ENCODE data around the gene SNX5. TPM values are rescaled to one million over a fixed set of nuclear protein-coding genes. Genes with fewer than 3 reads are reported as not detected.

The SNX5 gene
- polyA plus RNA-seq, 1 donor from 2014 or later, result 59.8 TPM

DNA sequence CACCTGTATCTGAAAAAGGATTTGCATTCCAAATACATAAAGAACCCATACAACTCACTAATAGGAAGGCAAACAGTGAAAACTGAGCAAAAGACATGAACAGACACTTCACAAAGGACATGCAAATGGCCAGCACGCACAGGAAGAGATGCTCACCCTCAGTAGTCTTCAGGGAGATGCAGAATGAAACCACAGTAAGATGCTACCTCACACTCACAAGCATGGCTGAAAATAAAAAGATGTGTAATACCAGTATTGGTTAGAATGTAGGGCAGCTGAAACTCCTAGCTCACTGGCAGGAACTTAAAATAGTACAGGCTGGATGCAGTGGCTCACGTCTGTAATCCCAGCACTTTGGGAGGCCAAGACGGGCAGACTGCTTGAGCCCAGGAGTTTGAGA lies 64.6 kb downstream of the SNX5 start:
- Histone ChIP-seq H3K4me2 (ENCODE audit: low read length) (no peak overlapping the region), H3K4me3 (ENCODE audit: low read length) (no peak overlapping the region), H3K9ac (ENCODE audit: low read length) (no peak overlapping the region), H3F3A (ENCODE audit: insufficient read depth, low read length, poor library complexity, severe bottlenecking) (no peaks in the 10 kb centered on the region), H2AFZ (ENCODE audit: low read depth, low read length) (no peak overlapping the region), H3K9me2 (ENCODE audit: insufficient read depth, low read length) (no peaks in the 10 kb centered on the region), H3K27me3 (ENCODE audit: insufficient read depth, low read depth, low read length) (no peaks in the 10 kb centered on the region), H3K27ac (ENCODE audit: low read length) (no peak overlapping the region), H3K36me3 (ENCODE audit: insufficient read depth, low read length) (no peaks in the 10 kb centered on the region), H3K9me3 (ENCODE audit: low read length) (no peaks in the 10 kb centered on the region), H3K79me2 (replicated peaks; ENCODE audit: insufficient read depth, low read length) (no peaks in the 10 kb centered on the region), H4K20me1 (ENCODE audit: insufficient read depth) (no peaks in the 10 kb centered on the region)
- TF ChIP-seq CTCF (IDR thresholded peaks at IDR 0.05; ENCODE audit: poor library complexity, severe bottlenecking) (no peak), EZH2 (IDR thresholded peaks at IDR 0.05; ENCODE audit: borderline replicate concordance, insufficient read depth, low read length, poor library complexity, severe bottlenecking) (no peak), REST (IDR thresholded peaks at IDR 0.05; ENCODE audit: borderline replicate concordance) (no peak), TAF1 (IDR thresholded peaks at IDR 0.05; ENCODE audit: low read depth) (no peak), MXI1 (conservative IDR thresholded peaks at IDR 0.05; ENCODE audit: poor library complexity, severe bottlenecking) (no peak), EP300 (conservative IDR thresholded peaks at IDR 0.05; ENCODE audit: poor library complexity, severe bottlenecking) (no peak), RAD21 (conservative IDR thresholded peaks at IDR 0.05) (no peak), SMC3 (conservative IDR thresholded peaks at IDR 0.05; ENCODE audit: poor library complexity) (no peak), POLR2AphosphoS5 (IDR thresholded peaks at IDR 0.05) (no peak)

- Histone ChIP-seq H4K20me1 (ENCODE audit: insufficient read depth) (no peaks in the 10 kb centered on the region), H3K4me2 (ENCODE audit: low read length) (no peak overlapping the region), H3F3A (ENCODE audit: insufficient read depth, low read length, poor library complexity, severe bottlenecking) (no peaks in the 10 kb centered on the region), H3K27me3 (ENCODE audit: insufficient read depth, low read depth, low read length) (no peaks in the 10 kb centered on the region), H3K27ac (ENCODE audit: low read length) (no peak overlapping the region), H3K4me3 (ENCODE audit: low read length) (no peak overlapping the region), H3K36me3 (ENCODE audit: insufficient read depth, low read length) (no peaks in the 10 kb centered on the region), H3K9me2 (ENCODE audit: insufficient read depth, low read length) (no peaks in the 10 kb centered on the region), H3K9me3 (ENCODE audit: low read length) (no peaks in the 10 kb centered on the region), H3K79me2 (replicated peaks; ENCODE audit: insufficient read depth, low read length) (no peaks in the 10 kb centered on the region), H2AFZ (ENCODE audit: low read depth, low read length) (no peak overlapping the region), H3K9ac (ENCODE audit: low read length) (no peak overlapping the region)
- TF ChIP-seq MXI1 (conservative IDR thresholded peaks at IDR 0.05; ENCODE audit: poor library complexity, severe bottlenecking), result no peak
- TF ChIP-seq CTCF (IDR thresholded peaks at IDR 0.05; ENCODE audit: poor library complexity, severe bottlenecking), result no peak
- no peak for TF ChIP-seq EZH2 (IDR thresholded peaks at IDR 0.05; ENCODE audit: borderline replicate concordance, insufficient read depth, low read length, poor library complexity, severe bottlenecking)
- no peak for TF ChIP-seq POLR2AphosphoS5 (IDR thresholded peaks at IDR 0.05)
- TF ChIP-seq EP300 (conservative IDR thresholded peaks at IDR 0.05; ENCODE audit: poor library complexity, severe bottlenecking), result no peak
- TF ChIP-seq RAD21 (conservative IDR thresholded peaks at IDR 0.05), result no peak
- TF ChIP-seq REST (IDR thresholded peaks at IDR 0.05; ENCODE audit: borderline replicate concordance), result no peak
- no peak for TF ChIP-seq SMC3 (conservative IDR thresholded peaks at IDR 0.05; ENCODE audit: poor library complexity)
- TF ChIP-seq TAF1 (IDR thresholded peaks at IDR 0.05; ENCODE audit: low read depth), result no peak
Observed at GRCh38 chr20:17902531-17903083, 66.0 kb downstream of the SNX5 start.

All from neural cell (in vitro differentiated cells).